Measurements from ENCODE around the gene ZDHHC5.

The ZDHHC5 gene

GRCh38 chr11:57746920-57747319 lies 79.0 kb downstream of the ZDHHC5 start:
- H3K79me2 ChIP-seq (ENCODE audit: low read length) = peaks cover 20% of the 10 kb centered on the region
- H3K27me3 ChIP-seq (replicated peaks; ENCODE audit: insufficient read depth, low read length) = no peaks in the 10 kb centered on the region
- no peak overlapping the region for H3K4me3 ChIP-seq (ENCODE audit: low read length)
- H3K9me3 ChIP-seq (replicated peaks; ENCODE audit: insufficient read depth, low read length) = no peaks in the 10 kb centered on the region
- H3F3A ChIP-seq (ENCODE audit: insufficient read depth, low read length) = no peaks in the 10 kb centered on the region
- no peaks in the 10 kb centered on the region for H3K9me2 ChIP-seq (replicated peaks; ENCODE audit: insufficient read depth, low read length)
- DNase-seq = no peak
- H3K36me3 ChIP-seq (replicated peaks; ENCODE audit: insufficient read depth, low read length) = peaks cover 4% of the 10 kb centered on the region; the same call in 1 of the 2 replicates
- TF ChIP-seq CTCF (IDR thresholded peaks at IDR 0.05; ENCODE audit: low read length) (no peak), EZH2 (optimal IDR thresholded peaks at IDR 0.05; ENCODE audit: low read depth, low read length) (no peak)
- no peaks in the 10 kb centered on the region for H4K20me1 ChIP-seq (ENCODE audit: insufficient read depth, low read length)
- H3K4me1 ChIP-seq (ENCODE audit: low read length) = 0 out of 2 replicates have a peak, but pooled peaks cover 5% of the 10 kb centered on the region
- H2AFZ ChIP-seq (ENCODE audit: low read length) = no peak overlapping the region
- H3K9ac ChIP-seq (ENCODE audit: low read length) = no peak overlapping the region
- H3K4me2 ChIP-seq (ENCODE audit: low read depth, low read length) = no peak overlapping the region
- no peak overlapping the region for H3K27ac ChIP-seq (ENCODE audit: low read length)

Measured in MM.1S (cell line).